Pons (tissue), 1 donor: ENCODE results near the gene MAP3K19.
A peak's percentile ranks its signal among the peaks of the same experiment; 100 is the strongest.
"Not testable (repeated sequence)": the region's sequence is repeated elsewhere in the genome, so short reads cannot be mapped to it uniquely, and the experiment has no call there.

Experiments
- DNase-seq: peaks from one replicate; pipeline ENCODE4 v3.0.0-alpha.2; 2016; ENCODE audit warnings: low spot score

Gene MAP3K19

GRCh38 chr2:134985061-134985460 is 62.2 kb downstream of the MAP3K19 start:
- no peak for DNase-seq

- DNase-seq, result no peak
These were observed 64.6 kb downstream of the MAP3K19 start for GRCh38 chr2:134982603-134983002.

GRCh38 chr2:134980639-134981038 is 66.6 kb downstream of the MAP3K19 start:
- no peak for DNase-seq

GRCh38 chr2:134979221-134979620 is 68.0 kb downstream of the MAP3K19 start:
- DNase-seq, result no peak

GRCh38 chr2:134977104-134977503 is 70.1 kb downstream of the MAP3K19 start:
- not testable (repeated sequence) for DNase-seq

- no peak for DNase-seq
These were observed 71.1 kb downstream of the MAP3K19 start for GRCh38 chr2:134976074-134976702.

GRCh38 chr2:134975281-134976009 is 71.8 kb downstream of the MAP3K19 start:
- no peak for DNase-seq

- DNase-seq, result no peak
These were observed 73.8 kb downstream of the MAP3K19 start for GRCh38 chr2:134973241-134974138.

GRCh38 chr2:134967166-134967565 is 80.1 kb downstream of the MAP3K19 start:
- not testable (repeated sequence) for DNase-seq

GRCh38 chr2:134957477-134957876 is 89.8 kb downstream of the MAP3K19 start:
- no peak for DNase-seq

GRCh38 chr2:134955744-134956143 is 91.5 kb downstream of the MAP3K19 start:
- DNase-seq, result no peak

GRCh38 chr2:134954065-134954464 is 93.2 kb downstream of the MAP3K19 start:
- no peak for DNase-seq

GRCh38 chr2:134952608-134953007 is 94.6 kb downstream of the MAP3K19 start:
- no peak for DNase-seq

- DNase-seq, result no peak
These were observed 96.4 kb downstream of the MAP3K19 start for GRCh38 chr2:134950886-134951285.

- DNase-seq, result no peak
These were observed 97.1 kb downstream of the MAP3K19 start for GRCh38 chr2:134949981-134950708.

- DNase-seq, result no peak
These were observed 101.2 kb downstream of the MAP3K19 start for GRCh38 chr2:134946073-134946472.

- no peak for DNase-seq
These were observed 102.3 kb downstream of the MAP3K19 start for GRCh38 chr2:134944975-134945374.

GRCh38 chr2:134943540-134943939 is 103.7 kb downstream of the MAP3K19 start:
- DNase-seq, result peak; percentile 35

GRCh38 chr2:134936691-134937090 is 110.6 kb downstream of the MAP3K19 start:
- no peak for DNase-seq

- no peak for DNase-seq
These were observed 112.6 kb downstream of the MAP3K19 start for GRCh38 chr2:134934641-134935040.

GRCh38 chr2:134934150-134934549 is 113.1 kb downstream of the MAP3K19 start:
- no peak for DNase-seq

GRCh38 chr2:134933732-134934131 is 113.5 kb downstream of the MAP3K19 start:
- DNase-seq, result no peak
